PC-3 (cell line): Measurements from ENCODE around the gene HPCAL4.

Experiments
- CTCF ChIP-seq: fragments of 300-600 bp; sonication (generic); conservative IDR thresholded peaks from 2 replicates; pipeline ENCODE4 v1.5.1; 2017; ENCODE audit warnings: antibody characterized with exemption, low read depth, mild to moderate bottlenecking, low read length
- EZH2 ChIP-seq: fragments of 300-600 bp; sonication (generic); IDR thresholded peaks from one replicate; pipeline ENCODE4 v1.6.1; 2017; ENCODE audit warnings: antibody characterized with exemption, mild to moderate bottlenecking, low read length; ENCODE audit not compliant: unreplicated experiment

DNA sequence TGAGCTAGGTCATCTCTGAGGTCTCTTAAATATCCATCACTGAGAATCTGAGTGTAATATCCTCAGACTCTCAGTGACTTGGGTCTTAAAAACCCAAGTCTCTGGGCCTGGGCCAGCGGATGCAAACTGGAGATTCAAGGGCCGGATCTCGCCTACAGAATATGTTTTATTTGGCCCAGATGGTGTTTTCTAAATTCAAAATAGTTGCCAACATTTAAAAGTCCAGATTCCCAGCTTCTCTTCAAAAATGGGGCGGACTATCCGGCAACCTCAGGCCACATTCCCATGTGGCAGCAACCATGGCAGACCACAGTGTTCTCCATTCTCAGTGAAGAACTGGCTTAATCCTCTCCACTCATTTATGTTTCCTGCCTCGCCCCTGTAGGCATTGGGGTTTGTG is 39.1 kb downstream of the HPCAL4 start:
- TF ChIP-seq CTCF: no peak
- TF ChIP-seq EZH2: no peak
